Epithelial cell of proximal tubule (primary cell): ENCODE measurements around the gene PRELID2. TPM values are rescaled to one million over a fixed set of nuclear protein-coding genes. Genes with fewer than 3 reads are reported as not detected.
"Not testable (repeated sequence)": the region's sequence is repeated elsewhere in the genome, so short reads cannot be mapped to it uniquely, and the experiment has no call there.

ENCODE experiments used
- DNase-seq: peaks from one replicate; pipeline ENCODE4 v3.0.0-alpha.2; 2011; ENCODE audit warnings: low read depth
- H3K4me3 ChIP-seq: 2 replicates; pipeline ENCODE4 v1.5.1; 2011; ENCODE audit warnings: low read depth, mild to moderate bottlenecking, low read length
- CTCF ChIP-seq: conservative IDR thresholded peaks from 2 replicates; pipeline ENCODE4 v1.5.1; 2012; ENCODE audit warnings: low read depth, mild to moderate bottlenecking, low read length
- total RNA-seq: library from RNA; depleted of rRNA; stranded (reverse); fragments of >200 nt; gene quantifications from 2 replicates; pipeline ENCODE4 v1.2.3, GENCODE V29; 2015

PRELID2 gene
- total RNA-seq, 1 donor from 2014 or later: 20.9 TPM

- TF ChIP-seq CTCF: no peak
- no peak overlapping the region for H3K4me3 ChIP-seq
- DNase-seq: no peak
Observed at GRCh38 chr5:145840458-145841132, 5.5 kb upstream of the PRELID2 start.

- H3K4me3 ChIP-seq: no peak overlapping the region
- no peak for TF ChIP-seq CTCF
- DNase-seq: no peak
Observed at GRCh38 chr5:145838276-145838675, 3.1 kb upstream of the PRELID2 start.

- not testable (repeated sequence) for DNase-seq, H3K4me3 ChIP-seq
Observed at GRCh38 chr5:145836241-145836640, 1.1 kb upstream of the PRELID2 start.

- TF ChIP-seq CTCF: no peak
- peak overlapping the region; percentile 61 for H3K4me3 ChIP-seq
- DNase-seq: no peak
Observed at GRCh38 chr5:145835848-145836239, 702 bp upstream of the PRELID2 start.

GRCh38 chr5:145834554-145834916, 607 bp downstream of the PRELID2 start:
- peak overlapping the region; percentile 61 for H3K4me3 ChIP-seq
- no peak for DNase-seq
- TF ChIP-seq CTCF: no peak

GRCh38 chr5:145833631-145834200, 1.4 kb downstream of the PRELID2 start:
- TF ChIP-seq CTCF: no peak
- no peak overlapping the region for H3K4me3 ChIP-seq
- DNase-seq: no peak

GRCh38 chr5:145830594-145830993, 4.5 kb downstream of the PRELID2 start:
- TF ChIP-seq CTCF: no peak
- no peak for DNase-seq
- H3K4me3 ChIP-seq: no peak overlapping the region
